IMR-90 (cell line): Measurements from ENCODE around the gene ERICH2. TPM values are rescaled to one million over a fixed set of nuclear protein-coding genes. Genes with fewer than 3 reads are reported as not detected.

ENCODE experiments used
- CEBPB ChIP-seq: IDR thresholded peaks from 2 replicates; pipeline ENCODE4 v1.6.1; 2012; ENCODE audit warnings: low read depth, low read length, improper control_type of control experiment
- RCOR1 ChIP-seq: IDR thresholded peaks from 2 replicates; pipeline ENCODE4 v1.6.1; 2012; ENCODE audit warnings: mild to moderate bottlenecking, low read length, improper control_type of control experiment; ENCODE audit not compliant: insufficient replicate concordance
- polyA plus RNA-seq, 3 experiments: library from polyadenylated mRNA; depleted of rRNA; stranded (reverse); fragments of >200 nt; gene quantifications; 2 replicates each; pipeline ENCODE4 v1.2.3, GENCODE V29; 2012; ENCODE audit warnings: low replicate concordance in 1 of 3
- total RNA-seq: library from RNA; depleted of rRNA; stranded (reverse); fragments of >200 nt; gene quantifications from 2 replicates; pipeline ENCODE4 v1.2.3, GENCODE V29; 2012

The ERICH2 gene
- total and polyA plus RNA-seq, 2 of the 4 experiments (the other 2 are of a cell fraction) = not detected

- TF ChIP-seq CEBPB = no peak
- no peak for TF ChIP-seq RCOR1
Observed at GRCh38 chr2:170812710-170813600, 42.8 kb downstream of the ERICH2 start (continued).
